H1 (cell line): Measurements from ENCODE around the gene FBXO41. TPM values are rescaled to one million over a fixed set of nuclear protein-coding genes. Genes with fewer than 3 reads are reported as not detected.
A peak's percentile ranks its signal among the peaks of the same experiment; 100 is the strongest.

Source experiments
- CBX5 ChIP-seq: fragments of 300-800, 300-1000 bp; sonication (generic); IDR thresholded peaks from 2 replicates; pipeline ENCODE4 v1.7.1; 2016; ENCODE audit warnings: antibody characterized with exemption, low read length, low read depth
- CTBP2 ChIP-seq: IDR thresholded peaks from 2 replicates; pipeline ENCODE4 v1.7.0; 2011; ENCODE audit warnings: borderline replicate concordance, mild to moderate bottlenecking, moderate library complexity, mixed read lengths, low read length; ENCODE audit not compliant: insufficient read depth, insufficient read length
- EGR1 ChIP-seq: IDR thresholded peaks from 2 replicates; pipeline ENCODE4 v1.6.1; 2011; ENCODE audit warnings: low read depth, low read length, borderline replicate concordance
- EZH2 ChIP-seq: fragments of 200-600 bp; sonication (generic); IDR thresholded peaks from 2 replicates; pipeline ENCODE4 v1.7.1; 2012; ENCODE audit warnings: low read depth, mild to moderate bottlenecking, moderate library complexity, low read length, inconsistent platforms; ENCODE audit not compliant: severe bottlenecking
- GTF2F1 ChIP-seq: IDR thresholded peaks from 2 replicates; pipeline ENCODE4 v1.6.1; 2012; ENCODE audit warnings: low read depth, low read length, improper control_type of control experiment, borderline replicate concordance
- JUND ChIP-seq: IDR thresholded peaks from 2 replicates; pipeline ENCODE4 v1.6.1; 2011; ENCODE audit warnings: mild to moderate bottlenecking, improper control_type of control experiment, low read length
- KDM5A ChIP-seq: fragments of 200-600 bp; IDR thresholded peaks from 2 replicates; pipeline ENCODE4 v1.7.1; 2012; ENCODE audit warnings: mild to moderate bottlenecking, low read length, inconsistent platforms, mixed read lengths
- POLR2A ChIP-seq, 2 experiments: IDR thresholded peaks; 1 replicate in 1 of 2; 2 replicates in 1 of 2; pipeline ENCODE4 v1.6.1; 2011; ENCODE audit warnings: low read depth in 2 of 2, low read length in 2 of 2, mild to moderate bottlenecking in 2 of 2; ENCODE audit errors: control extremely low read depth in 1 of 2
- POU5F1 ChIP-seq: IDR thresholded peaks from 2 replicates; pipeline ENCODE4 v1.6.1; 2011; ENCODE audit warnings: low read depth, mild to moderate bottlenecking, low read length, moderate library complexity
- RXRA ChIP-seq: IDR thresholded peaks from 2 replicates; pipeline ENCODE4 v1.6.1; 2011; ENCODE audit warnings: low read depth, mild to moderate bottlenecking, low read length, moderate library complexity; ENCODE audit not compliant: insufficient read depth
- SIRT6 ChIP-seq: IDR thresholded peaks from one replicate; pipeline ENCODE4 v1.7.1; 2012; ENCODE audit warnings: low read length, inconsistent platforms
- SIX5 ChIP-seq: IDR thresholded peaks from 2 replicates; pipeline ENCODE4 v1.6.1; 2011; ENCODE audit warnings: mild to moderate bottlenecking, low read depth, low read length
- SP1 ChIP-seq: IDR thresholded peaks from 2 replicates; pipeline ENCODE4 v1.6.1; 2011; ENCODE audit warnings: low read depth, low read length
- SRF ChIP-seq: IDR thresholded peaks from 2 replicates; pipeline ENCODE4 v1.6.1; 2011; ENCODE audit warnings: mild to moderate bottlenecking, low read depth, low read length, moderate library complexity
- TAF1 ChIP-seq: IDR thresholded peaks from 2 replicates; pipeline ENCODE4 v1.6.1; 2011; ENCODE audit warnings: mild to moderate bottlenecking, low read depth, low read length
- TEAD4 ChIP-seq: IDR thresholded peaks from 2 replicates; pipeline ENCODE4 v1.6.1; 2012; ENCODE audit warnings: low read depth, low read length, inconsistent platforms, mixed read lengths
- YY1 ChIP-seq: IDR thresholded peaks from 2 replicates; pipeline ENCODE4 v1.6.1; 2011; ENCODE audit warnings: low read depth, mild to moderate bottlenecking, low read length
- polyA plus RNA-seq, 7 experiments: library from polyadenylated mRNA; depleted of rRNA in 3 of 7; stranded (reverse) in 5 of 7; unstranded in 2 of 7; fragments of >200 nt in 5 of 7; fragments of 200-250 nt in 2 of 7; gene quantifications; 1 replicate in 5 of 7; 2 replicates in 1 of 7; 4 replicates in 1 of 7; pipeline versions ENCODE4 v1.2.1 to v1.2.3, GENCODE V29; 2011 to 2013; ENCODE audit warnings: missing spikeins in 2 of 7, mixed read lengths in 2 of 7
- total RNA-seq: library from RNA; stranded (reverse); fragmentation: NEBNext Ultra II Directional; extraction: Animal tissue kit (Norgen Biotek cat#: 25700); gene quantifications from 2 replicates; pipeline ENCODE4 v1.2.1, GENCODE V29; 2021
- TF ChIP-seq, protein P1 (sequence below): IDR thresholded peaks from 2 replicates; pipeline ENCODE4 v1.6.1; 2012; ENCODE audit warnings: low read length, inconsistent platforms

FBXO41 gene
- total and polyA plus RNA-seq, 2 of the 8 experiments (the other 6 are each of a cell fraction or from before 2014, with no cell fraction given) = 11.2 to 14.3 TPM

GRCh38 chr2:73233154-73233931 is 50.9 kb downstream of the FBXO41 start, which contains the start of gene PRADC1 (continued):
- TF ChIP-seq SIX5 (no peak), GTF2F1 (no peak), POU5F1 (no peak), CTBP2 (no peak), RXRA (no peak), YY1 (no peak), TAF1 (peak; percentile 33; the same call in 1 of the 2 replicates), CBX5 (no peak), JUND (no peak), SRF (no peak), EZH2 (no peak), TEAD4 (peak; percentile 51; the same call in 1 of the 2 replicates), SP1 (peak; percentile 99), EGR1 (peak; percentile 65; the same call in 1 of the 2 replicates), POLR2A (IDR thresholded peaks at IDR 0.05; ENCODE audit: control extremely low read depth in 1 of 2, low read depth in 2 of 2, low read length in 2 of 2) (no peak), SIRT6 (no peak), KDM5A (no peak)
- TF ChIP-seq, protein P1, sequence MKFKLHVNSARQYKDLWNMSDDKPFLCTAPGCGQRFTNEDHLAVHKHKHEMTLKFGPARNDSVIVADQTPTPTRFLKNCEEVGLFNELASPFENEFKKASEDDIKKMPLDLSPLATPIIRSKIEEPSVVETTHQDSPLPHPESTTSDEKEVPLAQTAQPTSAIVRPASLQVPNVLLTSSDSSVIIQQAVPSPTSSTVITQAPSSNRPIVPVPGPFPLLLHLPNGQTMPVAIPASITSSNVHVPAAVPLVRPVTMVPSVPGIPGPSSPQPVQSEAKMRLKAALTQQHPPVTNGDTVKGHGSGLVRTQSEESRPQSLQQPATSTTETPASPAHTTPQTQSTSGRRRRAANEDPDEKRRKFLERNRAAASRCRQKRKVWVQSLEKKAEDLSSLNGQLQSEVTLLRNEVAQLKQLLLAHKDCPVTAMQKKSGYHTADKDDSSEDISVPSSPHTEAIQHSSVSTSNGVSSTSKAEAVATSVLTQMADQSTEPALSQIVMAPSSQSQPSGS = no peak
